ENCODE measurements around the gene LIN52.

The LIN52 gene

DNA sequence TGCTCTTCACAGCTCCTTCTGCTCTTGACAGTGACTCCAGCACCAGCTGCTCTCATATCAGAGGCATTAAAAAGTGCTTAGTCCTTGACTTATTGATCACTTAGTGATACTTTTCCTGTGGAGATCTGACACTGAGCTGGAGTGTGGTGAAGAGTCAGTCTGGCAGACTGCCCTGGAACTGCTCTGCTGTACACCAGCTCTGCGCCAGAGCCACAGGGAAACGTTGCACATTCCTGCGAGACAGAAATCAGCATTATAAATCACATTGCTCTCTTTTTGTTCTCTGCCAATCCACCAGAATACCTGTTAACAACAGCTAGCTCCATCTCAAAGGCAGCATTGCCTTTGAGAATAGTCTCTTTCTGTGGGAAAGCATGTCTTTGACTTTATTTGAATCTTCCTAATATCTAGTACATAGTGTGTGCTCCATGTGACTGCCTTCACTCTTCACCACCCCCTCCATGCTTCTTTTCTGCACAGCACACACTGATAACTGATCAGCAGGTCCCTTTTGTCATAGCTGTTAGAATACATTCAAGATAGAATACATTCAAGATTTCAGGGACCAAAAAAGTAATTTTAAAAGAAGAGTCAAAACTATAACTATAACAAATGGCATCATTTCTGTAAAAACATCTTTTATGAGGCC is 106.3 kb downstream of the LIN52 start:
- TF ChIP-seq POLR2AphosphoS5 (IDR thresholded peaks at IDR 0.05; ENCODE audit: low read depth, low read length) (no peak), FOXP2 (optimal IDR thresholded peaks at IDR 0.05; ENCODE audit: borderline replicate concordance, extremely low read depth, extremely low read length, insufficient read depth) (no peak), SIN3A (IDR thresholded peaks at IDR 0.05; ENCODE audit: borderline replicate concordance, insufficient read depth, low read length) (no peak), TAF1 (IDR thresholded peaks at IDR 0.05; ENCODE audit: borderline replicate concordance, insufficient read depth, low read length) (no peak)
- TF ChIP-seq, protein P1, sequence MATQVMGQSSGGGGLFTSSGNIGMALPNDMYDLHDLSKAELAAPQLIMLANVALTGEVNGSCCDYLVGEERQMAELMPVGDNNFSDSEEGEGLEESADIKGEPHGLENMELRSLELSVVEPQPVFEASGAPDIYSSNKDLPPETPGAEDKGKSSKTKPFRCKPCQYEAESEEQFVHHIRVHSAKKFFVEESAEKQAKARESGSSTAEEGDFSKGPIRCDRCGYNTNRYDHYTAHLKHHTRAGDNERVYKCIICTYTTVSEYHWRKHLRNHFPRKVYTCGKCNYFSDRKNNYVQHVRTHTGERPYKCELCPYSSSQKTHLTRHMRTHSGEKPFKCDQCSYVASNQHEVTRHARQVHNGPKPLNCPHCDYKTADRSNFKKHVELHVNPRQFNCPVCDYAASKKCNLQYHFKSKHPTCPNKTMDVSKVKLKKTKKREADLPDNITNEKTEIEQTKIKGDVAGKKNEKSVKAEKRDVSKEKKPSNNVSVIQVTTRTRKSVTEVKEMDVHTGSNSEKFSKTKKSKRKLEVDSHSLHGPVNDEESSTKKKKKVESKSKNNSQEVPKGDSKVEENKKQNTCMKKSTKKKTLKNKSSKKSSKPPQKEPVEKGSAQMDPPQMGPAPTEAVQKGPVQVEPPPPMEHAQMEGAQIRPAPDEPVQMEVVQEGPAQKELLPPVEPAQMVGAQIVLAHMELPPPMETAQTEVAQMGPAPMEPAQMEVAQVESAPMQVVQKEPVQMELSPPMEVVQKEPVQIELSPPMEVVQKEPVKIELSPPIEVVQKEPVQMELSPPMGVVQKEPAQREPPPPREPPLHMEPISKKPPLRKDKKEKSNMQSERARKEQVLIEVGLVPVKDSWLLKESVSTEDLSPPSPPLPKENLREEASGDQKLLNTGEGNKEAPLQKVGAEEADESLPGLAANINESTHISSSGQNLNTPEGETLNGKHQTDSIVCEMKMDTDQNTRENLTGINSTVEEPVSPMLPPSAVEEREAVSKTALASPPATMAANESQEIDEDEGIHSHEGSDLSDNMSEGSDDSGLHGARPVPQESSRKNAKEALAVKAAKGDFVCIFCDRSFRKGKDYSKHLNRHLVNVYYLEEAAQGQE (IDR thresholded peaks at IDR 0.05; ENCODE audit: insufficient read depth in 1 of 2, low read depth in 2 of 2, low read length in 2 of 2), result no peak

GRCh38 chr14:74194506-74195274 is 109.9 kb downstream of the LIN52 start:
- TF ChIP-seq, protein P1 (IDR thresholded peaks at IDR 0.05; ENCODE audit: insufficient read depth in 1 of 2, low read depth in 2 of 2, low read length in 2 of 2), result no peak

GRCh38 chr14:74195623-74196022 is 110.9 kb downstream of the LIN52 start:
- TF ChIP-seq POLR2AphosphoS5 (IDR thresholded peaks at IDR 0.05; ENCODE audit: low read depth, low read length) (no peak), SIN3A (IDR thresholded peaks at IDR 0.05; ENCODE audit: borderline replicate concordance, insufficient read depth, low read length) (no peak), TAF1 (IDR thresholded peaks at IDR 0.05; ENCODE audit: borderline replicate concordance, insufficient read depth, low read length) (no peak), FOXP2 (optimal IDR thresholded peaks at IDR 0.05; ENCODE audit: borderline replicate concordance, extremely low read depth, extremely low read length, insufficient read depth) (no peak)
- TF ChIP-seq, protein P1 (IDR thresholded peaks at IDR 0.05; ENCODE audit: insufficient read depth in 1 of 2, low read depth in 2 of 2, low read length in 2 of 2), result no peak

GRCh38 chr14:74198441-74199234 is 113.9 kb downstream of the LIN52 start:
- no peak for TF ChIP-seq SIN3A (IDR thresholded peaks at IDR 0.05; ENCODE audit: borderline replicate concordance, insufficient read depth, low read length)
- TF ChIP-seq TAF1 (IDR thresholded peaks at IDR 0.05; ENCODE audit: borderline replicate concordance, insufficient read depth, low read length), result no peak
- TF ChIP-seq FOXP2 (optimal IDR thresholded peaks at IDR 0.05; ENCODE audit: borderline replicate concordance, extremely low read depth, extremely low read length, insufficient read depth), result no peak
- TF ChIP-seq, protein P1 (IDR thresholded peaks at IDR 0.05; ENCODE audit: insufficient read depth in 1 of 2, low read depth in 2 of 2, low read length in 2 of 2), result no peak
- TF ChIP-seq POLR2AphosphoS5 (IDR thresholded peaks at IDR 0.05; ENCODE audit: low read depth, low read length), result no peak
